Epithelial cell of esophagus (primary cell): ENCODE data around the gene PRSS33.

Source experiments
- DNase-seq: peaks from one replicate; pipeline ENCODE4 v3.0.0; 2010; ENCODE audit warnings: low read depth
- H3K4me3 ChIP-seq: 2 replicates; pipeline ENCODE4 v1.5.1; 2011; ENCODE audit warnings: mild to moderate bottlenecking, low read length, control low read depth
- TF ChIP-seq, protein P1 (sequence below): IDR thresholded peaks from 2 replicates; pipeline ENCODE4 v1.5.1; 2011; ENCODE audit warnings: low read depth, mild to moderate bottlenecking, low read length, control low read depth, inconsistent platforms; ENCODE audit not compliant: insufficient read depth; ENCODE audit errors: missing control alignments

PRSS33 gene

GRCh38 chr16:2825906-2826305, 38.5 kb upstream of the PRSS33 start:
- TF ChIP-seq, protein P1, sequence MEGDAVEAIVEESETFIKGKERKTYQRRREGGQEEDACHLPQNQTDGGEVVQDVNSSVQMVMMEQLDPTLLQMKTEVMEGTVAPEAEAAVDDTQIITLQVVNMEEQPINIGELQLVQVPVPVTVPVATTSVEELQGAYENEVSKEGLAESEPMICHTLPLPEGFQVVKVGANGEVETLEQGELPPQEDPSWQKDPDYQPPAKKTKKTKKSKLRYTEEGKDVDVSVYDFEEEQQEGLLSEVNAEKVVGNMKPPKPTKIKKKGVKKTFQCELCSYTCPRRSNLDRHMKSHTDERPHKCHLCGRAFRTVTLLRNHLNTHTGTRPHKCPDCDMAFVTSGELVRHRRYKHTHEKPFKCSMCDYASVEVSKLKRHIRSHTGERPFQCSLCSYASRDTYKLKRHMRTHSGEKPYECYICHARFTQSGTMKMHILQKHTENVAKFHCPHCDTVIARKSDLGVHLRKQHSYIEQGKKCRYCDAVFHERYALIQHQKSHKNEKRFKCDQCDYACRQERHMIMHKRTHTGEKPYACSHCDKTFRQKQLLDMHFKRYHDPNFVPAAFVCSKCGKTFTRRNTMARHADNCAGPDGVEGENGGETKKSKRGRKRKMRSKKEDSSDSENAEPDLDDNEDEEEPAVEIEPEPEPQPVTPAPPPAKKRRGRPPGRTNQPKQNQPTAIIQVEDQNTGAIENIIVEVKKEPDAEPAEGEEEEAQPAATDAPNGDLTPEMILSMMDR: no peak
- no peak overlapping the region for H3K4me3 ChIP-seq
- DNase-seq: no peak

DNA sequence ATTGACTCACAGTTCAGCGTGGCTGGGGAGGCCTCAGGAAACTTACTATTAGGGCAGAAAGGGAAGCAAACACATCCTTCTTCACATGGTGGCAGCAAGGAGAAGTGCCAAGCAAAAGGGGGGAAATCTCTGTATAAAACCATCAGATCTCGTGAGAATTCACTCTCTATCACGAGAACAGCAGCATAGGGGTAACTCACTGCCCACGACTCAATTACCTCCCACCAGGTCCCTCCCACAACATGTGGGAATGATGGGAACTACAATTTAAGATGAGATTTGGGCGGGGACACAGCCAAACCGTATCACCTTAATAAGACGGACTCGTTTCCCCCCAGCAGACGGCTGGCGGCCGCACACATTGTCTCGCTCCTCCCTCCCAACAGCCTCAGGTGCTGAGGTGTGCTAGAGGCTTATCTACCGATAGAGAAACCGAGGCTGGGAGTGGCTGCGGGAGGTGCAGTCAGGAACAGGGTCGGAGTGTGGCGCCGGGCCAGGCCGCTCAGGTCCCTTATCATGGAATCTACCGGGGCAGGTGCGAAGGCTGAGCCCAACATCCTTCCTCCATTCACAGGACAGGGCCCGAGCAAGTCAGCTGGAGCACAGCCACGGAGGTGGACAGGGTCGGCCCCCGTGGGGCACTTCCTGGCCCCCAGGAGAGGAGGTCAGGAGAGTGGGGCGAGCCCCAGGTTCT, 37.8 kb upstream of the PRSS33 start:
- TF ChIP-seq, protein P1: no peak

GRCh38 chr16:2824626-2825025, 37.3 kb upstream of the PRSS33 start:
- TF ChIP-seq, protein P1: no peak
- DNase-seq: no peak
- H3K4me3 ChIP-seq: no peak overlapping the region

More for the DNA sequence above, 37.8 kb upstream of the PRSS33 start:
- H3K4me3 ChIP-seq: no peak overlapping the region
- DNase-seq: no peak

DNA sequence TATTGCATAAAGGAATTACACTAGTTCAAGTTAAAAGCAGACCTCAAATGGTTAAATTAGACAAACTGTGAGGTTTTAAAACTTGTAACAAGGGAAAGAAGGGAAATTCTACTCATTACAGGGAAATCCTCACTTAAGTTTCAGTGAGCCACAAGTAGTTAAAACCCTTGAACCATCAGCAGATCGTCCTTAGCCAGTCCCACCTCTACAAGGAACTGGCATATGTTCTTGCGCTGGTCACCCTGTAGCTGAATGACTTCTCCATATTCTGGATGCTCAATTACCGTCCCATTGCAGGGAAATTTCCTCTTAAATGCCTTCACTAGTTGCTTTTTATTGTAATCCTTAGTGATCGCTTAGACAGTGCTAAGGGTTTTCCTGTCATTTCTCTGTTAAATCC, 35.1 kb upstream of the PRSS33 start:
- H3K4me3 ChIP-seq: no peak overlapping the region
- DNase-seq: no peak
- TF ChIP-seq, protein P1: no peak

DNA sequence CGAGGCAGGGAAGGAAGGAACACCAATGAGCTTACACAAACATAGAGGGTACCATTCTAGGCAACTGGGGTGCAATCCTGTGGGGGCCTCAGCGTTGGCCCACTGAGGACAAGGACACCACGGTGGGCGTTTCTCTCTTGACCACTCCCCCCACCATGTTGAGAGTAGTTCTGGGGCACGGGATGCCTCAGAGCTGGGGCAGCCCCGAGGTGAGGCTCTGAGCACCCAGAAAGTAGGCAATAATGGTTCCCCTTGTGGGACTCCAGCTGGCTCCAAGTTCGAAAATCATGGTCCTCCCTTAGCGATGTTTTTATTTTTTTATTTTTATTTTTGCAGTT, 34.8 kb upstream of the PRSS33 start:
- H3K4me3 ChIP-seq: no peak overlapping the region
- no peak for DNase-seq
- TF ChIP-seq, protein P1: no peak

GRCh38 chr16:2821487-2822157, 34.3 kb upstream of the PRSS33 start:
- DNase-seq: no peak
- TF ChIP-seq, protein P1: no peak
- no peak overlapping the region for H3K4me3 ChIP-seq

- no peak overlapping the region for H3K4me3 ChIP-seq
- DNase-seq: no peak
- TF ChIP-seq, protein P1: no peak
These were observed 33.6 kb upstream of the PRSS33 start for GRCh38 chr16:2820836-2821486.
